ENCODE data around the gene SMIM36.

DNA sequence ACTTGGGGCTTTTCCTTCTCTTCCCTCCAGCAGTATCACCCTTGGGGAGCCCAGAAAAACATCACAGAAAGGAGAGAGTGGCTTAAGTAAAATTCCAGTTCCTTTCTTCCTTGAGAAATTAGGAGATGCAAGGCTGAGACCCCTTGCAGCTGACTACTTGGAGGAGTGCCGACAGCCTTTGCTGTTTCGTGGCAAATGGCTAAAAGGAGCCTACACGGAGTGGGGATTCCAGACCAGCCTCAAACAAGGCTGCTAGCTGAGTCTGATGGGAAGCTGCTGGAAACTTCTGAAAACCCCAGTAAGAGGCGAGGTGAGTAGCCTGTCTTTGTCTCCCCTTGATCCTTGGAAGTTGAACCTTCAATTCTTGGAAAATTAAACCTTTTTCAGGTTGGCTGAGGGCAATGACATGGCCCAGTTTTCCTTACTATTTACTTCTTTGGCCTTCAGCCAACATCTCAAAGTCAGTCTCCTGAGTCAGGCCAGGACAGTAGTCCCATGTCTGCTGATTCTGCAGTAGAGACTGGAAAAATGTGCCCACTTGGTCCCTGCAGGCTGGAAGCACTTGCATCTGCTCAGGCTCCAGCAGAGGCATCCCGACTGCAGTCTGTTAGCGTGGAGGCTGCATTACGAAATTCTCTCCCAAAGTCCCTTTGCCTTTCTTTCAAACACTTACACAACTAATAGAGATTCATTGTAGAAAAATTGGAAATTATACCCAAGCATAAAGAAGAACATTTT is 23.4 kb downstream of the SMIM36 start:
- TF ChIP-seq, protein P1, sequence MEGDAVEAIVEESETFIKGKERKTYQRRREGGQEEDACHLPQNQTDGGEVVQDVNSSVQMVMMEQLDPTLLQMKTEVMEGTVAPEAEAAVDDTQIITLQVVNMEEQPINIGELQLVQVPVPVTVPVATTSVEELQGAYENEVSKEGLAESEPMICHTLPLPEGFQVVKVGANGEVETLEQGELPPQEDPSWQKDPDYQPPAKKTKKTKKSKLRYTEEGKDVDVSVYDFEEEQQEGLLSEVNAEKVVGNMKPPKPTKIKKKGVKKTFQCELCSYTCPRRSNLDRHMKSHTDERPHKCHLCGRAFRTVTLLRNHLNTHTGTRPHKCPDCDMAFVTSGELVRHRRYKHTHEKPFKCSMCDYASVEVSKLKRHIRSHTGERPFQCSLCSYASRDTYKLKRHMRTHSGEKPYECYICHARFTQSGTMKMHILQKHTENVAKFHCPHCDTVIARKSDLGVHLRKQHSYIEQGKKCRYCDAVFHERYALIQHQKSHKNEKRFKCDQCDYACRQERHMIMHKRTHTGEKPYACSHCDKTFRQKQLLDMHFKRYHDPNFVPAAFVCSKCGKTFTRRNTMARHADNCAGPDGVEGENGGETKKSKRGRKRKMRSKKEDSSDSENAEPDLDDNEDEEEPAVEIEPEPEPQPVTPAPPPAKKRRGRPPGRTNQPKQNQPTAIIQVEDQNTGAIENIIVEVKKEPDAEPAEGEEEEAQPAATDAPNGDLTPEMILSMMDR (IDR thresholded peaks at IDR 0.05) = no peak
- no peak for TF ChIP-seq POLR2A (IDR thresholded peaks at IDR 0.05)
- no peak for TF ChIP-seq EP300 (IDR thresholded peaks at IDR 0.05)

All from gastroesophageal sphincter (tissue), 3 donors.